GM20000 (cell line): ENCODE results near the gene SLC6A13.

Source experiments
- DNase-seq: peaks from one replicate; pipeline ENCODE4 v3.0.0; 2012; ENCODE audit warnings: low spot score
- TF ChIP-seq, protein P1 (sequence below): IDR thresholded peaks from 2 replicates; pipeline ENCODE4 v1.5.1; 2012; ENCODE audit warnings: mild to moderate bottlenecking, control low read depth; ENCODE audit errors: extremely low read depth, missing control alignments

SLC6A13 gene

DNA sequence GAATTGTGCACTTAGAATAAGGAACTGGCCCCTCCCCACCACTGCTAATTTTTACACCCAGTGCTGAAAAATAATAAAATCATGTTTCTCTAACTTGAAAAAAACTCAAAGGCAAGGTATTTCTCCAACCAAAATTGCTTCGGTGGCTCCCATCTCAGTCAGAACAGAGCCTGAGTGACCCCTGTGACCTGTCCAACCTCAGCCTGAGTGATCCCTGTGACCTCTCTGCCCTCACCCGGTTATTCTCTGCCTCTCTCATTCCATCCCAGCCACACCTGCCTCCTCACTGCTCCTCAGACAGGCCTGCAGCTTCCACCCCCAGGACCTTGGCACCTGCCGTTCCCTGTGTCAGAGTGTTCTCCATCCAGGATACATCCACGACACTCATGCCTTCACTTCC, 53.8 kb downstream of the SLC6A13 start:
- TF ChIP-seq, protein P1, sequence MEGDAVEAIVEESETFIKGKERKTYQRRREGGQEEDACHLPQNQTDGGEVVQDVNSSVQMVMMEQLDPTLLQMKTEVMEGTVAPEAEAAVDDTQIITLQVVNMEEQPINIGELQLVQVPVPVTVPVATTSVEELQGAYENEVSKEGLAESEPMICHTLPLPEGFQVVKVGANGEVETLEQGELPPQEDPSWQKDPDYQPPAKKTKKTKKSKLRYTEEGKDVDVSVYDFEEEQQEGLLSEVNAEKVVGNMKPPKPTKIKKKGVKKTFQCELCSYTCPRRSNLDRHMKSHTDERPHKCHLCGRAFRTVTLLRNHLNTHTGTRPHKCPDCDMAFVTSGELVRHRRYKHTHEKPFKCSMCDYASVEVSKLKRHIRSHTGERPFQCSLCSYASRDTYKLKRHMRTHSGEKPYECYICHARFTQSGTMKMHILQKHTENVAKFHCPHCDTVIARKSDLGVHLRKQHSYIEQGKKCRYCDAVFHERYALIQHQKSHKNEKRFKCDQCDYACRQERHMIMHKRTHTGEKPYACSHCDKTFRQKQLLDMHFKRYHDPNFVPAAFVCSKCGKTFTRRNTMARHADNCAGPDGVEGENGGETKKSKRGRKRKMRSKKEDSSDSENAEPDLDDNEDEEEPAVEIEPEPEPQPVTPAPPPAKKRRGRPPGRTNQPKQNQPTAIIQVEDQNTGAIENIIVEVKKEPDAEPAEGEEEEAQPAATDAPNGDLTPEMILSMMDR: no peak
- DNase-seq: no peak

DNA sequence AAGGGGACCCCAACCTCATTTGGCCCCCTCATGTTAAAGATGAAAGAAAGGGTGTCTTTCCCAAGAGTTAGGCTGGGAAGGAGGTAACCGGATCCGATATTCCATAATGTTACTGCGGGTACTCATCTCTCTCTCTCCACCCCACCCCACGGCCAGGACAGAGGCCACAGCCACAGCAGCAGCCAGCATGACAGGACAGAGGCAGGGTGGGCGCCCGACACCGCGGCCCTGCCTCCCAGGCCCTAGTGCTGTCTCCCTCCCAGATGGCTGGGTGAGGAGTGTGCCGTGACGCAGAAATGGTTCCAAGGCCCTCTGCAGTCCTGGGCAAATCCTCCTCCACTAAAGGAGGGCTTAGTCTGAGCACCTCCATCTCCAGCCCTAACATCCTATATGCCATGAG, 54.8 kb downstream of the SLC6A13 start:
- DNase-seq: no peak
- TF ChIP-seq, protein P1: no peak

DNA sequence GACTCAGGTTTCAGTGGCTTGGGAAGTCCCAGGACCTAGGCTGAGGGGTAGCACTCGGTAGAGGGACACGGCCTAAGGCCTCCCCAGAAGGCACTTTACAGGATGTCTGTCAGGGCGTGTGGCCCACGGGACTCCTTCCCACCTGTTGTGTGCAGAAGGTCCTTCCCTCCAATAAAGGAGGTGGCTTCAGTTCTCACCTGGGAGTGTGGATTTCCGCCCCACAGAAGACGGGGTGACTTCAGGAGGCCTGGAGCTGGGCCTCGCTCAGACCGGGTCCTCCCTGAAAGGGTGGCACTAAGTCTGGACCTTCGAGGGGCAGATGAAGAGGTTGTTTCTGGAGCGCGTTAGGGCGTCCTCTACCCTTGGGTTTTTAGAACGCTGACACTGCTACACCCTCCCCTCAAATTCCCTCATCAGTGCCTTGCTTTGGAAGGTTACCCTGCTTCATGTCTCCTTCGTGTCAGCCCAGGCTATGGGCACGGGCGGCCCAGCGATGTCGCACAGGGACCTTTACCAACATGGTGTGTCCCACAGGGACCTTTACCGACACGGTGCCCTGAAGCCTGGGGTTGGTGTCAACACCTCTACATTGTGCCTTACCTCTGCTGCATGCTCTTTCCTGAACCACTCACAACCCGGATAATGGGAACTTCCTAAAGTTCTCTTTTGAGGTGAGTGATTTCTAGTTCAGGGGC, 55.7 kb downstream of the SLC6A13 start:
- DNase-seq: no peak
- TF ChIP-seq, protein P1: no peak

DNA sequence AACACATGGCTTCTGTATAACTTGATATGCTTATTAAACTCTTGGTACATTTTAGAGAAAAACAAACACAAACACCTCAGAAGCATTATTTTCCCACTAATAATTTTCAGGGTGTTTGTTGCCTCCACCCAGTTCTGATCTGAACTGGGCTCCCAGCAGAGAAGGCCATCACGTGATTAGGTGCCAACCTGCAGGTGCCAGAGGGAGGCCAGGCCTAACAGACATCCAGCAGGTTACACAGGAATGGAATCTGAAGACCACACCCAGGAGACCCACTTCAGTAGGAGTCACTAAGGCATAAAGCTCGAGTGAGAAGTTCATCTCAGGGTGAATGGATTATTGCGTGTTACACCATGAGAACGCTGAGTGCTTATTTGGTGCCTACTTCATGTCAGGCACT, 57.6 kb downstream of the SLC6A13 start:
- TF ChIP-seq, protein P1: no peak
- DNase-seq: no peak

DNA sequence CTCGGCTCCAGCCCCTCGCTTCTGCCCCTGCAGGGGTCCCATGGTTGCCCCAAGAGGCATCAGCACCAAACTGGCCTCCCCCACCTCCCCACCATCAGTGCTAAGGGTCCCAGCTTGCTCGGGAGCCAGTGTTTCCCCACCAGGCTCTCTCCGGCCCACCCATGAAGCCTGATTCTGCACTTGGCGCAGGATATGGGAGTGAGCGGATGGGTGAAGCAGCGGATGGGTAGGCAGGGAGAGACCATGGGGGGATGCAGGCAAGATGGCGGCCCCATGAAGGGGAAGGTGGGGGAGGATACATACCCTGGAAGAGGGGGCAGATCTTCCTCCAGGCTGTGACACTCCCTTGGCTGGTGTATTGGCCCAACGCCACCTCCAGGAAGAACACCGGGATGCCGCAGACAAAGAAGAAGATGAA, 58.4 kb downstream of the SLC6A13 start:
- TF ChIP-seq, protein P1: no peak
- no peak for DNase-seq

DNA sequence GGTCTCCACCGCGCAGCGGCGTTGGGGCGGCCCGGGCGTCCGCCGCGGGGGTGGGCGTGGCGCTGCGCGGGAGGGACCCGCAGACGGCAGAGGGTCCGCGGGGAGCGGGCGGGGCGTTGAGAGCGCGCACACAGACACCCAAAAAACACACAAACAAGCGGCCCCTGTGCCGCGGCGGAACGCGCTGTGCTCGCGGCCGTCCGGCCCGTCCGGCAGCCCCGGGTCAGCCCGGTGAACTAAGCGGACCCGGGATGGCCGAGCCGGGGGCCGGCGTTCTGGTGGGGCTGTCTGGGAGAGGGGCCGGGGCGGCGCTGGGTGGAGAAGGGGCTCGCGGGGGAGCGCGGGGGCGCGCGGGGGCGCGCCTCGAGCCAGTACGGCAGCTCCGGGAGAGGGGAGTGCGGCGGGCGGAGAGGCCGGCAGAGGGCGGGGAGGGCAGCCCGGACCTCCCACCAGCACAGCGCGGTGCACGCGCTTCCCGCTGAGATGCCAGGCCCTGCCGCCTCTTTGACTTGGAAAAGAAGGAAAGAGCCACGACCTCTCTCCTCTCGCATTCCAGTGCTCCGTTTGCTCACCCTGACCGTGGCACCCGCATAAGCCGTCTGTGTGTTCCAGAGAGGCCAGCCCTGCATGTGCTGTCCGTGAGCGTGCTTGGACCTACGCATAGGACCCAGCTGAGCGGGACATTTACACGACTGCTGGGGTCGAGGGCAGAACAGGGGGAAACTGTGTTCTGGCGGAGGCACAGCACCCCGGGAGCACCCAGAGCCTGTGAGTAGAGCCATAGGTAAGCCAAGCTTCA, 59.0 kb downstream of the SLC6A13 start:
- no peak for DNase-seq
- TF ChIP-seq, protein P1: no peak

DNA sequence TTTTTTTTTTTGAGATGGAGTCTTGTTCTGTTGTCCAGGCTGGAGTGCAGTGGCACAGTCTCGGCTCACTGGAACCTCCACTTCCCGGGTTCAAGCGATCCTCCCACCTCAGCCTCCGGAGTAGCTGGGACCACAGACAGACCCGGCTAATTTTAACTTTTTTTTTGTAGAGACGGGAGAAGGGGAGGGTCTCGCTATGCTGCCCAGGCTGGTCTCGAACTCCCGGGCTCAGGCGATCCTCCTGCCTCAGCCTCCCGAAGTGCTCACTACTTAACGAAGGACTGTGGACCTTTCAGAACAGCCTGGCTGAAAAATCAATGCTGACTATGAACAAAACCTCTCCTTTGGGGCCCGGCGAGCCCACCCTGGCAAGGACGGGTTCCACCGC, 59.6 kb downstream of the SLC6A13 start:
- TF ChIP-seq, protein P1: no peak
- DNase-seq: no peak
